Activated B cell treated with CpG ODN at 0.5 μM for 24 hours (primary cell): ENCODE data around the gene C9orf43. TPM values are rescaled to one million over a fixed set of nuclear protein-coding genes. Genes with fewer than 3 reads are reported as not detected.
"Not testable (repeated sequence)": the region's sequence is repeated elsewhere in the genome, so short reads cannot be mapped to it uniquely, and the experiment has no call there.

Source experiments
- ATAC-seq: fragments of 200-7000 bp; cut with Tn5 transposase; one replicate; pipeline ENCODE4 v1.10.0; 2021; ENCODE audit warnings: low read depth, mild to moderate bottlenecking, moderate library complexity
- CTCF ChIA-PET: fragments of 350-600 bp; sonication (Branson Sonifier 250); formaldehyde crosslinking; loops from one replicate; lab custom pipeline; 2021; ENCODE audit warnings: antibody characterized with exemption; lab: Charles Lee
- POLR2A ChIA-PET: fragments of 350-600 bp; sonication (Branson Sonifier 250); formaldehyde crosslinking; loops from one replicate; lab custom pipeline; 2021; ENCODE audit warnings: antibody characterized with exemption; lab: Charles Lee
- DNase-seq: peaks from one replicate; pipeline ENCODE4 v3.0.0; 2022
- H3K27ac Mint-ChIP-seq: one replicate; pipeline ENCODE4 v1.8.0; 2020; ENCODE audit warnings: mixed read lengths
- H3K27me3 Mint-ChIP-seq: one replicate; pipeline ENCODE4 v1.8.0; 2021; ENCODE audit warnings: mixed read lengths
- H3K36me3 Mint-ChIP-seq: one replicate; pipeline ENCODE4 v1.8.0; 2021; ENCODE audit warnings: low read depth, mixed read lengths
- H3K4me1 Mint-ChIP-seq: one replicate; pipeline ENCODE4 v1.8.0; 2021; ENCODE audit warnings: mixed read lengths
- H3K4me3 Mint-ChIP-seq: one replicate; pipeline ENCODE4 v1.8.0; 2020; ENCODE audit warnings: mild to moderate bottlenecking, mixed read lengths
- H3K9me3 Mint-ChIP-seq: one replicate; pipeline ENCODE4 v1.8.0; 2020; ENCODE audit warnings: mixed read lengths
- CTCF ChIP-seq: fragments of 200-600 bp; IDR thresholded peaks from one replicate; pipeline ENCODE4 v1.8.0; 2022; ENCODE audit warnings: antibody characterized with exemption, mild to moderate bottlenecking
- intact Hi-C: fragments of 100-400 bp; cut with micrococcal nuclease; formaldehyde crosslinking; loops from one replicate; pipeline ENCODE4 v1.15.1; 2024
- total RNA-seq: library from RNA; stranded (reverse); gene quantifications from 2 replicates; pipeline ENCODE4 v1.2.3, GENCODE V29; 2022

Gene C9orf43
- total RNA-seq, 1 donor from 2014 or later: 1.2 TPM

- H3K27me3 Mint-ChIP-seq: no peaks in the 10 kb centered on the region
- ATAC-seq (peak; percentile 35), DNase-seq (no peak)
- ChIA-PET CTCF (no interaction called here), POLR2A (no interaction called here)
- H3K4me1 Mint-ChIP-seq: peaks cover 19% of the 10 kb centered on the region
- intact Hi-C loops: loop anchor here (1.0 kb wide), 1 partner anchor 20 kb away; the partner anchor contains the start of gene ALAD
- TF ChIP-seq CTCF: no peak
- H3K27ac Mint-ChIP-seq: peak overlapping the region; percentile 59
- H3K9me3 Mint-ChIP-seq: no peaks in the 10 kb centered on the region
- peaks cover 2% of the 10 kb centered on the region for H3K36me3 Mint-ChIP-seq
- H3K4me3 Mint-ChIP-seq: peak overlapping the region; percentile 3
Observed at GRCh38 chr9:113380869-113381378, 29.6 kb upstream of the C9orf43 start.

- ATAC-seq, CTCF ChIA-PET, H3K27me3 Mint-ChIP-seq, DNase-seq, H3K36me3 Mint-ChIP-seq, H3K9me3 Mint-ChIP-seq, POLR2A ChIA-PET: not testable (repeated sequence)
- H3K27ac Mint-ChIP-seq: peak overlapping the region; percentile 59
- H3K4me3 Mint-ChIP-seq: peak overlapping the region; percentile 28
- intact Hi-C loops: loop anchor here (1.0 kb wide), 1 partner anchor 20 kb away; the partner anchor contains the start of gene ALAD
- H3K4me1 Mint-ChIP-seq: peaks cover 16% of the 10 kb centered on the region
Observed at GRCh38 chr9:113381441-113381840, 29.1 kb upstream of the C9orf43 start.

GRCh38 chr9:113381909-113382411 lies 28.6 kb upstream of the C9orf43 start:
- Mint-ChIP-seq H3K36me3 (peaks cover 3% of the 10 kb centered on the region), H3K27me3 (no peaks in the 10 kb centered on the region), H3K27ac (no peak overlapping the region), H3K9me3 (no peaks in the 10 kb centered on the region), H3K4me1 (peaks cover 15% of the 10 kb centered on the region), H3K4me3 (no peak overlapping the region)
- no peak for DNase-seq
- ATAC-seq: no peak
- ChIA-PET CTCF (no interaction called here), POLR2A (no interaction called here)
- no peak for TF ChIP-seq CTCF
- intact Hi-C loops: loop anchor here (1.0 kb wide), 1 partner anchor 19 kb away; the partner anchor contains the start of gene ALAD

GRCh38 chr9:113386571-113387393 lies 23.8 kb upstream of the C9orf43 start:
- no peaks in the 10 kb centered on the region for H3K4me1 Mint-ChIP-seq
- H3K36me3 Mint-ChIP-seq: peaks cover 45% of the 10 kb centered on the region
- H3K9me3 Mint-ChIP-seq: no peaks in the 10 kb centered on the region
- H3K27me3 Mint-ChIP-seq: no peaks in the 10 kb centered on the region
- ChIA-PET POLR2A (interaction anchor here (1.2 kb wide), 1 partner anchor 10 kb away, joined by 3 read pairs; the partner anchor contains the start of gene HDHD3), CTCF (interaction anchor here (1.1 to 1.4 kb wide), 2 partner anchors 269 to 271 kb away, joined by 3 read pairs; no protein-coding TSS in a partner anchor)
- DNase-seq: no peak
- intact Hi-C loops: no loop called here
- no peak overlapping the region for H3K4me3 Mint-ChIP-seq
- ATAC-seq: no peak
- no peak overlapping the region for H3K27ac Mint-ChIP-seq
- no peak for TF ChIP-seq CTCF

GRCh38 chr9:113387560-113388230 lies 22.9 kb upstream of the C9orf43 start:
- DNase-seq (no peak), ATAC-seq (no peak)
- Mint-ChIP-seq H3K36me3 (peaks cover 51% of the 10 kb centered on the region), H3K27ac (no peak overlapping the region), H3K4me3 (no peak overlapping the region), H3K9me3 (no peaks in the 10 kb centered on the region), H3K27me3 (no peaks in the 10 kb centered on the region), H3K4me1 (no peaks in the 10 kb centered on the region)
- no peak for TF ChIP-seq CTCF
- POLR2A ChIA-PET: no interaction called here
- intact Hi-C loops: no loop called here
- CTCF ChIA-PET: interaction anchor here (1.1 to 1.4 kb wide), 2 partner anchors 268 to 270 kb away, joined by 3 read pairs; no protein-coding TSS in a partner anchor
